NOMO-1 treated with DMSO at 0.1 percent for 48 hours (cell line): Measurements from ENCODE around the gene CDK7.
"Not testable (repeated sequence)": the region's sequence is repeated elsewhere in the genome, so short reads cannot be mapped to it uniquely, and the experiment has no call there.

ENCODE experiments used
- DNase-seq: peaks from one replicate; lab custom pipeline; 2025; ENCODE audit not compliant: unreplicated experiment; lab: John Stamatoyannopoulos, UW

The CDK7 gene

DNA sequence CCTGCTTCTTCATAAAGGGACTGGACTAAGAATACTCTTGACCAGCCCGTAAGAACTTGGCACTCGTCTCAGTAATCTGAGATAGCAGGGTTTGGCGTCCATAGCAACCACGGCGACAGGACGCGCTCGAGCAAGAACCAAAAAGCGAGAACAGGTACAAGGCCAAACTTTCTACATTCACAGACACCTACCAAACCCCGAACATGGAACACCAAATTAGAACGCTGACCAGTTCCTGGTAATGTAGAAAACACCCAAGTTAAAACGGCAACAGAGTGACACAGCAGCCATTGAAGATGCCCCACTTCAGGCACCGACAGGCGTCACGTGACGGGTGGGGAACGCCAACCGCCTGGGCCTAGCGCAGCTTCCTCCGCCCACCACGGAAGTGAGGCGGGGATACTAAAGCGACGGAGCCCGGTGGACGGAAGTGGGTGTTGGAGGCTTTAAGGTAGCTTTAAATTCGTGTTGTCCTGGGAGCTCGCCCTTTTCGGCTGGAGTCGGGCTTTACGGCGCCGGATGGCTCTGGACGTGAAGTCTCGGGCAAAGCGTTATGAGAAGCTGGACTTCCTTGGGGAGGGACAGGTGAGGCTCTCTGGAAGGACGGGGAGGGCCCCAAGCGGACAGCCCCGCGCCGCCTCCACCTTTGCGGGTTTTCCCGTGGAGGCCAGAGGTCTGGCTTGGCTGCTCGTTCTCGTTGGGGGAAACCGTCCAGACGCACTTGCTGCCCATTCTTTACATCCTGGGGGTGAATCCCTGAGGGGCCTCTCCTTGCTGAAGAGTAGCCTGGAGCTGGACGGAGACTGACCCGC lies at the start of gene CDK7:
TSS of gene CDK7 (plus strand) at position 430 of the 812 bp plus-strand sequence. CDS start at position 520, 90 bp downstream.
- DNase-seq, result peak; percentile 96

DNA sequence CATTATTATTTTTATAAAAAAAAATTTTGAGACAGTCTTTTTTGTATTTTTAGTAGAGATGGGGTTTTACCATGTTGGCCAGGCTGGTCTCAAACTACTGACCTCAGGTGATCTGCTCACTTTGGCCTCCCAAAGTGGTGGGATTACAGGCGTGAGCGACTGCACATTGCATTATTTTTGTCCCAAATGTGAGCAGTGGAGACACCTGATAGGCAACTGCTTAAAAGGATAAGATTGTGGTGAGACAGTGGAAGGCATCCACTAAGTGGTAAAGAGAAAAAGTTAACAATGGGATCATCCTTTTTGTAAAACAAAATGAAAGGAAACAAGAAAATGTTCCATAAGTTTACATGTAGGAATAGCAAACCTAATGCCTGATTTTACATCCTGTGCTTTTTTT lies 47.3 kb upstream of the CDK7 start:
- DNase-seq, result no peak

DNA sequence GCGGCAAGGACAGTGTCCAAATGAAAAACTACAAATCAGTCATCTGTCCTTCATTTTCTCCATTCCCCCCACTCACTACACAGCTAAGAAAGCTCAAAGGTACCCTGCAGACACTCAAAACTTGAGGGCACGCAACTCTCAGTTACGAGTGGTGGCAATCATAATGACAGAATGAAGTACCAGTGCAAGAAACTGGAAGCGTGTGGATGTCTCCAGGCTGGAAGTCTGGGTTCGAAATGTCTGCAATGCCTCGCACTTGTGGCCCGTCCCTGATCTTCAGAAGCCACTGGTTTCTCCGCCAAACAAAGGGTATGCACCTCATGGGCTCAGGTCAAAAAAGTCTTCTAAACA lies 45.9 kb upstream of the CDK7 start:
- no peak for DNase-seq

DNA sequence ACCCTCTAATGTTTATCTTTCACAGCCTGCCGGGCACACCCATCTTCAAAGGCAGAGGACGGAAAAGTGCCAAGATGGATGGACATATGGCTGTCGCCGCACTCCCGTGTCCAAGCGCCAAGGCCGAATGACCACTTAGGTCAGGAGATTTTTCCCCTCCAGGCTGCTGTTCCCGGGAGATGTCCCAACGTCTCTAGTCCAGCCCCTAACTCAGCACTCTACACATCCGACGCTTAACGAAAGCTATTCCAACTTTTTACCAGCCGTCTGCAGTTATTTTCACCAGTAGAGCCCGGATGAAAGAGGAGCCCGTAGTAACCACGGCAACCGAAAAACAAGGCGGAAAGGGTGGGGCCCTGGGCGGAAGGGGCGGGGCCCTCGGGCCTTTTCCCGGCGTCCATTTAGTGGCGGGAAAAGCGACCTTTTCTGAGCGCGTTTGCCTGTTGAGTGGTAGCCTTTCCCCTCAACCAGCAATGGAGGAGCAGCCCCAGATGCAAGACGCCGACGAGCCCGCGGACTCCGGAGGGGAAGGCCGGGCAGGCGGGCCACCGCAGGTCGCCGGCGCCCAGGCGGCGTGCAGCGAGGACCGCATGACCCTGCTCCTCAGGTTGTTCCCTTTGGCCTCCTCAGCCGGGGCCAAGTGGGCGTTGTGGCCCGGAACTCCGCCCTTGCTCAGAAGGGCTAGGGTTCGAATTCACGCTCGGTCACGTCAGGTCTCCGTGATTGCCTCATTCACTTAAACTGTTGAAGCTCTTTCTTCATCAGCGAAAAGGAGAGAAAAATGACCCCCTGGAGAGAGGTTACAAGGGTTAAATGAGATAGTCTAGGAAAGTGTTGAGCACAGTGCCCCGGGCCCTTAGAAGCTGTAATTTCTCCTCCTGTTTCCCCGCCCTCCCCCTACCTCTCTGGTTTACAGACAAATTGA lies 45.3 kb upstream of the CDK7 start, which contains the start of gene CENPH:
TSS of gene CENPH (plus strand) at position 422 of the 925 bp plus-strand sequence. CDS start at position 474, 52 bp downstream.
- peak; percentile 85 for DNase-seq

DNA sequence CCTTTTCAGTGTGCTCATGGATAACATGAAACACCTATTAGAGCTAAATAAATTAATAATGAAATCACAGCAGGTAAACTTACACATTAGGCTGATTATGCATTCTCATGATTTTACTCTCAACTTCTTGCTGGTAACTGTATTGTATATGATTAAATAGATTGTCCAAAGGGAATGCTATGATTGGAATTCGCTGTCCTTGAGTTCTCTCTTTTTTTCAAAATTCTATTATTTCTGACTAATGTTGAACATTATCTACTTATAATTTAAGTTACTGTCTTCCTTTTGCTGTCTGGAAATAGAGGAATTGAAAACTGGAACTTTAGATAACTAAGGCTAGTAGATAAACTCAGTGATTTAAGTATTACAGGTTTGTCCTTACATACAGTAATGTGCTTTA lies 32.2 kb upstream of the CDK7 start:
- DNase-seq, result no peak

DNA sequence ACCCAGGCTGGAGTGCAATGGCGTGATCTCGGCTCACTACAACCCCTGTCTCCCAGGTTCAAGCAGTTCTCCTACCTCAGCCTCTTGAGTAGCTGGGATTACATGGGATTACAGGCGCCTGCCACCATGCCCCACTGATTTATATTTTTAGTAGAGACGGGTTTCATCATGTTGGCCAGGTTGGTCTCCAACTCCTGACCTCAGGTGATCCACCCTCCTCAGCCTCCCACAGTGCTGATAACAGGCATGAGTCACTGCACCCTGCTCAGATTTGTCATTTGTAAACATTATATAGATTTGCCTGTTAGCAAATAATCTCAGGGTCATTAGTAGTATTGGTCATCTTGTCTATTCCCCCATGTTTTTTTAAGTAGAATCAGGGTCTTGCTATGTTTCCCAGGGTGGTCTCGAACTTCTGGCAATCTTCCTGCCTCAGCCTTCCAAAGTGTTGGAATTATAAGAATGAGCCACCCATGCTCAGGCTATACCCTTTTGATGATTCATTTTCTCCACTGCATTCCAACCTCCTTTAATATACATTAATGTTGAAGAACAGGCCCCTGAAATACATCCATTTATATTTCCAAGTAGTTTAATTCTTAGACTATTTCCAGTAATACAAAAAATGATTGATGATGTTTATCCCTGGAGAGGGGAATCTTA lies 28.0 kb upstream of the CDK7 start:
- no peak for DNase-seq

DNA sequence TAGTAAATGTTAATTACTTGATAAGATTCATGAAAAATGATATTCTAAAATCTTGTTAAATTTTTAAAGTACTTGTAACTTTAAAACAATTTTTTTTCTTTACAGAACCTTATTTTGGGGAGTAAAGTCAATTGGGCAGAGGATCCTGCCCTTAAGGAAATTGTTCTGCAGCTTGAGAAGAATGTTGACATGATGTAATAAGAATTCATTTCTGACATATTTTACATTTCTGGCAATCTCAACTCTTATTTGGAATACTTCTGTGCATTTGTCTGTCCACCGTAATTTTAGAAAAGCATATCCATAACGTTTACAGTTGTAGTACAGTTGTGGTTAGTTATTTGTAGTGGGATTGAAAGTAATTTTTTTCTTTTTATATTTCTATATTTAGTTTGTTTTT lies 25.1 kb upstream of the CDK7 start:
- no peak for DNase-seq

DNA sequence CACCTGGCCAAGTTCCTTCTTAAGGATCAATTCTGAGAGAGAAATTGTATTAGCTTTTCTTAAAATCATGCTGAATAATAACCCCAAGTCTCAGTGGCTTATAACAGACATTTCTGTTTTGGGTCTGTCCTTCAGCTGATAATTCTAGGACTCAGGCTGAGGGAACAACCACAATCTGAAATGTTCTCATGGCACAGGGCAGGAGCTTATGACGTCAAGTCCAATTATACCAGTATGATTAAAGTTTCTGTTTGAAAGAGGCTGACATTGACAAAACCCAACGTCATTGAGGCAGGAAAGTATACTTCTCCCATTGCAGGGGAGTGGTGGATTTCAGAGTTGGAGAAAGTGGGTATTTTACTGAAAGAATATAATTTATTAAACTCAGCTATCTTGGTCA lies 23.5 kb upstream of the CDK7 start:
- DNase-seq, result no peak

DNA sequence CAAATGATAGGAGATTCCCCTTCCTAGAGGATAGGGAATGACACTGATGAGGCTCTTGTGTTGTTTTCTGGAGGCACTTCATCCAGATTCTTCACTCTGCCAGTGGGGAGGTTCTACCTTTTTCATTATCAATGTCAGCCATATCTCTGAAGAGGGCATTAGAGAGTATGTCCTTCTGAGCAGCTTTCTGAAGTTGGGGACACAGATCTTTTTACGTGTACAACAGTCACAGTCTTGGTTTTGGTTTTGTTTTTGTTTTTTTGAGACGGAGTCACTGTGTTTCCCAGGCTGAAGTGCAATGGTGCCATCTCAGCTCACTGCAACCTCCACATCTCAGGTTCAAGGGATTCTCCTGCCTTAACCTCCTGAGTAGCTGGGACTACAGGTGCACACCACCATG lies 22.7 kb upstream of the CDK7 start:
- DNase-seq, result no peak

DNA sequence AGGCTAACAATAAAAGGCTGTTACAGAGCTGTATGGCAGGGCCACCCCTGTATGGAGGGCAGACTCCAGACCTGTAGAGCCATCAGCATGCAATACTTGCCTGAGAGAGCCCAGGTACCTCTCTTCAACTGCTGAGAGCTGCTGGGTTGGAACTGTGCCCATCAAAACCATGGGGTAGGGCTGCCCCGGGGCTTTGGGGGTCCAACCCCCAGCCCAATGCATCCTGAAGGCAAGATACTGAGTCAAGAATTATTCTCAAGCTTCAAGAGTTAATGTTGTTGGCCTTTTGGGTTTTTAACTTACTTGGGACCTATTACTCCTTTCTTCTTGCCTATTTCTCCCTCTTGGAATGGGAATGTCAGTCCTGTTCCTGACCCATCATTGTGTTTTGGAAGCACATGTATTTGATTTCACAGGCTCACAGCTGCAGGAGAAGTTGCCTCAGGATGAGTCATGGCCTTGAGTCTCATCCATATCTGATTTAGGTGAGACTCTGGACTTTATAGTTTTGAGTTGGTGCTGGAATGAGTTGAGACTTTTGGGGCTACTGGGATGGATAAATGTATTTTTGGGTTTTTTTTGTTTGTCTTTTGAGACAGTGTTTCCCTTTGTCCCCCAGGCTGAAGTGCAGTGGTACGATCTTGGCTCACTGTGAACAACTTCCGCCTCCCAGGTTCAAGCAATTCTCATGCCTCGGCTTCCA lies 21.0 kb upstream of the CDK7 start:
- no peak for DNase-seq

DNA sequence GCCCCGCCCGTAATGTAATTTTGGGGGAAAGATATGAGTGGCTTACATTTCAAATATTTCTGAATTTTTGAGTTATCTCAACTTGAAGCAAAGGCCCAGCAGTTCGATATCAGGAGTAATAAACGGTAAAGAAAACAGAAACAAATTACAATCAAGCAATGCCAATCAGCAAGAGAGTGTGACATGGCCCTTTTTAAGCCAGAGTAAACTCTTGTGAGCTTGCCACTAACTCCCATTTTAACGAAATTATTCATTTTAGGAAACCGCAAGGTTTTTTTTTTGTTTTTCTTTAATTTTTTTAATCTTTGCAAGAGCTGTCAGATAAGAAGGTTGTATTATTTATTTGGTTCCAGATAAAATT lies 17.6 kb upstream of the CDK7 start:
- DNase-seq, result peak; percentile 28

DNA sequence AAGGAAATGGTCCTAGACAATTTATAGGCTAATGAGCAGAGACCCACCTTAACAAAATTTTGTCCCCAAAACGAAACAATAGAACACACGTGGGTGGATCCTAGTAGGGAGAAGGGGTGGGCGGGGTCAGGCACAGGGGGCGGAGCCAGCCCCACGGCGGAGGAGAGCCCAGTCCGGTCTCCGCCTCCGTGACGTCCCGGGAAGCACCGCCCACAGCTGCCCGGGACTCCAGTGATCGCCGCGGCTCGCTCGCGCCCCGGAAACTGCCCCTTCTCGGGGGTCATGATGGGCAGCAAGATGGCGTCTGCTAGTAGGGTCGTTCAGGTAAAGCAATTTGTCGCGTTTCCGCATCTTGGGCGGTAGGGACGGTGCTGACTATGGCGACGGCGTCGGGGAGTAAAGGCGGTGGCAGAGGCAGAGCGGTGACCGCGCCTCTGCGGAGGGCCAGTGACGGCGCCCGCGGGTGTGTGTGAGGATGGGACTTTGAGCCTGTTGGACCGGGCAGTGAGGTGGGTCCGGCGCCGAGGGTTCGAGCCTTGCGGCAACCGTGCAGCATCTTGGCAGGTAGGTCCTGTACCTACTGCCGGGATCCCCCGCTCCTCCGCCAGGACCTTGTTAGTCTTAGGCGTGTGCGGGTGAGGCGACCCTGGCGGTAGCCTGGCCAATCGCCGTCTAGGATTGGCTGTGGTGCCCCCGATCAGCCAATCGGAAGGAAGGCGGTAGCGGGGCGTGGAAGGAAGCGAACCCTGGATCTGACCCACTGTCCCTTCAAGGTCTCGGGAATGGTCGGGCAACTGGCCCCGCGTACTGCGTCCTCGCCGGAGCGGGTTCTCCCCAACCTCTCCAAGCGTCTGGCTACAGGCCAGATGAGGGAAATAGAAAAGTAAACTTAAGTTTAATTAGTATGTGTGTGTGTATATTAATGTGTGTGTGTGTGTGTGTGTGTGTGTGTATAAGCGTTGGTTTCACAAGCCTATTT lies 16.8 kb upstream of the CDK7 start:
- peak; percentile 89 for DNase-seq

DNA sequence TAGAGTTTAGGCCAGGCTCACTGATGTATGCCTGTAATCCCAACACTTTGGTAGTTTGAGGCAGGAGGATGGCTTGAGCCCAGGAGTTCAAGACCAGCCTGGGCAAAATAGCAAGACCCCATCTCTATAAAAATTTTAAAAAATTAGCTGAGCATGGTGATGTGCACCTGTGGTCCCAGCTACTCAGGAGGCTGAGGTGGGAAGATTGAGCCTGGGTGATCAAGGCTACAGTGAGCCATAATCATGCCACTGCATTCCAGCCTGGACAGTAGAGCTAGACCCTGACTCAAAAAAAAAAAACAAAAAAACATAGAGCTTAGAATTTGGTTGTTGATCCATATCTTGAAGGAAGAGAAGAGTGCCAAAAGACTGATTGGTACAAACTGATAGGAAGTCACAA lies 14.7 kb upstream of the CDK7 start:
- no peak for DNase-seq

DNA sequence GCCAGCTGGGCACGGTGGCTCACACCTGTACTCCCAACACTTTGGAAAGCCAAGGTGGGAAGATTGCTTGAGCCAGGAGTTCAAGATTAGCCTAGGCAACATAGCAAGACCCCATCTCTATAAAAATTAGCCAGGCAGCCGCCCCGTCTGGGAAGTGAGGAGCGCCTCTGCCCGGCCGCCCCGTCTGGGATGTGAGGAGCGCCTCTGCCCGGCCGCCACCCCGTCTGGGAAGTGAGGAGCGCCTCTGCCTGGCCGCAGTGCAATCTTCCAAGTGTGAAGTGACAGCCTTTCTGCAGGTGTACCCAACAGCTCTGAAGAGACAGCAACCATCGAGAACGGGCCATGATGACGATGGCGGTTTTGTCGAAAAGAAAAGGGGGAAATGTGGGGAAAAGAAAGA lies 14.3 kb upstream of the CDK7 start:
- not testable (repeated sequence) for DNase-seq

DNA sequence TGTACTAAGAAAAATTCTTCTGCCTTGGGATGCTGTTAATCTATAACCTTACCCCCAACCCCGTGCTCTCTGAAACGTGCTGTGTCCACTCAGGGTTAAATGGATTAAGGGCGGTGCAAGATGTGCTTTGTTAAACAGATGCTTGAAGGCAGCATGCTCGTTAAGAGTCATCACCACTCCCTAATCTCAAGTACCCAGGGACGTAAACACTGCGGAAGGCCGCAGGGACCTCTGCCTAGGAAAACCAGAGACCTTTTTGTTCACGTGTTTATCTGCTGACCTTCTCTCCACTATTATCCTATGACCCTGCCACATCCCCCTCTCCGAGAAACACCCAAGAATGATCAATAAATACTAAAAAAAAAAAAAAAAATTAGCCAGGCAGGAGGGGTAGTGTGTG lies 13.9 kb upstream of the CDK7 start:
- DNase-seq, result not testable (repeated sequence)

DNA sequence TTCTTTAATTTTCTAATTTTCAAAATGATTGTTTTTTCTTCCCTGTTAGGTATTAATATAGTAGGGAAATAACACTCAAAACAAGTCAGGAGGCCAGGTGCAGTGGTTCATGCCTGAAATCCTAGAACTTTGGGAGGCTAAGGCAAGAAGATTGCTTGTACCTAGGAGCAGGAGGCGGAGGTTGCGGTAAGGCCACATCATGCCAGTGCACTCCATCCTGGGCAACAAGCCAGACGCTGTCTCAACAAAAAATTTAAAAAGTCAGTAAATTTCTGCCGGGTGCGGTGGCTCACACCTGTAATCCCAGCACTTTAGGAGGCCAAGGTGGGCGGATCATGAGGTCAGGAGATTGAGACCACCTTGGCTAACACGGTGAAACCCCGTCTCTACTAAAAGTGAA lies 10.2 kb upstream of the CDK7 start:
- DNase-seq, result no peak

DNA sequence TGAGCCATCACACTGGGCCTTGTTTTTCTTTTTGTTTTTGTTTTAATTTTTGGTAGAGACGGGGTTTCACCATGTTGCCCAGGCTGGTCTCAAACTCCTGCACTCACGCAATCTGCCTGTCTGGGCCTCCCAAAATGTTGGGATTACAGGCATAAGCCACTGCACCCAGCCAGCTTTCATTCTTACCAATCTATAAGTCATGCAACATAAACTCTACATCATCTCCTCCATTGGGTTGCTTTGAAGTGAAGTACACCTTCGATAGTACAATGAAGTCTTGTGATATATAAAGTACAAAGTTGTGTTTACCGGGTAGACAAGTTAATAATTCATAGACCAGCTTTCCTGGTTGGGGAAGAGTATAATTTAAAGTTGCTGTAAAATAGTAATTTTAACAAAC lies 8.8 kb upstream of the CDK7 start:
- no peak for DNase-seq

DNA sequence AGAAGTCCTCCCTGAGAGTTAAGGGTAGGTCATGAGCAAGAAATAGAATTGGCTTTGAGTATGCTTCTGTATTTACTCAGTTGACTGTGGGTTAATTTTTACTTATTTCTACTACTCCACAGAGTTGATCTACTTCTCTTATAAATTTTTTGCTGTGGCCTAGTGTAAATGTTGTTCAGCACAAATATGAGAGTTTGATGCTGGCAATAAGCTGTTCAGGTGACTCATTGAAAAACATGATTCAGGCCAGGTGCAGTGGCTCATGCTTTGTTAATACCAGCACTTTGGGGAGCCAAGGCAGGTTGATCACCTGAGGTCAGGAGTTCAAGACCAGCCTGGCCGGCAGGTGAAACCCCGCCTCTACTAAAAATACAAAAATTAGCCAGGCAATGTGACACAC lies 4.5 kb upstream of the CDK7 start:
- DNase-seq, result no peak

DNA sequence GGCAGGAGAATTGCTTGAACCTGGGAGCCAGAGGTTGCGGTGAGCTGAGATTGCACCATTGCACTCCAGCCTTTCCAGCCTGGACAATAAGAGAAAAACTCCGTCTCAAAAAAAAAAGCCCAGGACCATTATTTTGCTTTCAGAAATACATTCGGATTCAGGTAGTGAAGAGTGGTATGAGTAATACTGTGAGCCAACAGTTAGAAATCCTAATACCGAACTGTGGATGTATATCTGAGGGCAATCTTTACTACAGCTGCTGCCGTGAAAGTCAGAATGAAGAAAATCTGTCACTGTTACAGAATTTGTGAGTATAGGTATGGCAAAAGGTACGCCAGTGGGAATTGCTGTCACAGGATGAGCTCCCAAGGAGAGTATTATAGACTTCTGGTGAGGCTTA lies 3.4 kb upstream of the CDK7 start:
- DNase-seq, result no peak

DNA sequence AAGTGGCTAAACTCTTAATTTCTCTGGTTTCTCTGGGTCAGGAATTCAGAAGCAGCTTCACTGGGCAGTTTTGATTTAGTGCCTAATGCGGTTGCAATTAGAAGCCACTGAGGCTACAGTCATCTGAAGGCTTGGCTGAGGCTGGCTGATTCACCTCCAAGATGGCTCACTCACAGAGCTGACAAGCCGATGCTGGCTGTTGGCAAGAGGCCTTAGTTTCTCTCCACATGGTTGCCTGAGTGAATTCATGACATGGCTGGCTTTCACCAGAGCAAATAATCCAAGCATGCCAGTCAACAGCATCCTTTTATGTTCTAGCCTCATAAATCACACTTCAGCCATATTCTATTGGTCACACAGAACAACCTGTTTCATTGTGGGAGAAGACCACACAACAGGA lies 2.8 kb upstream of the CDK7 start:
- no peak for DNase-seq
